Muscle of arm (tissue), 12 donors: Measurements from ENCODE around the gene PSMB7. TPM values are rescaled to one million over a fixed set of nuclear protein-coding genes. Genes with fewer than 3 reads are reported as not detected.

Experiments
- DNase-seq: peaks from one replicate; pipeline ENCODE4 v3.0.0-alpha.2; 2013
- polyA plus RNA-seq, 12 donors: library from polyadenylated mRNA; unstranded; fragments of 120-200 nt; gene quantifications; one replicate each; pipeline ENCODE4 v1.2.1, GENCODE V29; 2013; ENCODE audit not compliant: insufficient read length in 12 of 12

PSMB7 gene
- polyA plus RNA-seq, 12 donors: 109 to 208 (median 183) TPM; not detected in 1

DNA sequence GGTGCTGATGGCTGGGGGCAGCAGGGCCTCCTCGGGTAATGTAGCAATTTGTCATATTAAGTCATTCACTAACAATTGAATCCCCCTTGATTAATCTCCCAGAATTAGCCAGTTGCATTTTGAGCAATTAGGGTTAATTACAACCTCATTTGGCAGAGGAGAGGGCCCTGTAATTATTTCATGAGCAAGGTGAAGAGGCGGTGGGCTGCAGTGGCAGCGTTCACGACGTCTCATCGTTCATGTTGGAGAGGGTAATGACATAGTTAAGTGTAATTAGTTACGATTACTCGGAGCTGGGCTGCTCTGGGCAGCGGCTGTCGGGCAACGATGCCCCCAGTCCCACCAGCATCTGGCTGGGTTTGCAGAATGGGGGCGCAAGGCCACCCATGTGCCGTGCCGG is 111.5 kb downstream of the PSMB7 start:
- no peak for DNase-seq

Other genes starting within 250 kb of the PSMB7 start
- 10 to 100 TPM in 11 of 12 donors, not detected in 1; 29.2 to 47.2 (median 37.5) TPM for gene NEK6, start 157.5 kb downstream of the PSMB7 start, polyA plus RNA-seq
- under 1 TPM in 4 of 12 donors, not detected in 8; 0.14 to 0.47 (median 0.23) TPM for gene ADGRD2, start 35.0 kb upstream of the PSMB7 start, polyA plus RNA-seq
- under 1 TPM in 1 of 12 donors, not detected in 11; 0.10 TPM for gene NR5A1, start 92.0 kb upstream of the PSMB7 start, polyA plus RNA-seq